Kasumi-1 (cell line): ENCODE measurements around the gene ABCB7.
A peak's percentile ranks its signal among the peaks of the same experiment; 100 is the strongest.
"Not testable (repeated sequence)": the region's sequence is repeated elsewhere in the genome, so short reads cannot be mapped to it uniquely, and the experiment has no call there.

Experiments
- DNase-seq, 2 experiments: peaks; one replicate each; lab custom pipeline; 2025; lab: John Stamatoyannopoulos, UW

ABCB7 gene

DNA sequence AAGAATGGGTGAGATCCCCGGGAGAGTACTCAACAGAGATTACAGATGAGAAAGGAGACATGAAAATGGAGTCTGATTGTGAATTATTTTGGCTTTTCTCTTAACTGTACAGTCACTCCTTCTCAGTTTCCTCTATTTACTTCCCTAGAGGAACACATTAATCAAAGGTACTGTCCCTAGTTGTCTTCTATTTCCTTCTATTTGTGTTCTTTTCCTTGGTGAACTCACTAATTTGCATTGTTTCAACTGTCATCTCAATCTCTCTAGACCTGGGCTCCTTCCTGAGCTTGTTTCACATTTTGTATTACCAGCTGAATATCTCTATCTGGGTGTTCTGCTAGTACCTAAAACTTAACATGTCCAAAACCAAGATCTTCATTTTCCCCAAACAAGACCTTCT lies 59.8 kb downstream of the ABCB7 start:
- no peak for DNase-seq

- no peak for DNase-seq
These were observed 69.3 kb downstream of the ABCB7 start for GRCh38 chrX:75086731-75087195.

GRCh38 chrX:75084757-75085156 lies 71.3 kb downstream of the ABCB7 start:
- no peak for DNase-seq

DNA sequence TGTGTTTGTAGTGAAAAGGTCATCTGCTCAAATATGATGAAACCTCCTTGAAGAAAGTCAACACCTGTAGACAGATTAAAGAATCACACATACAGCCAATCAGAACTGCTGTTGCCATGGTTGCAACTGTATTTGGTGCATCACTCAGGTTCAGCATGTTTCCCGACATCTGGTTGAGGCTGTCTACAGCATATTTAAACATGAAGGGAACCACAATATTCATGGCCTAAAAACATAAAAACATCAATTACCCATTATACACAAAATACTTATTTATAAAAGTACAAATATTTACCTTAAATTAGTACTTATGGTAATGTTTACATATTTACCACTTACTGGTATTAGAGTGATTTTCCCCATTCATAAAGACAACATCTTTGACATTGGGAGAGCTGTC lies 79.7 kb downstream of the ABCB7 start:
- no peak for DNase-seq

DNA sequence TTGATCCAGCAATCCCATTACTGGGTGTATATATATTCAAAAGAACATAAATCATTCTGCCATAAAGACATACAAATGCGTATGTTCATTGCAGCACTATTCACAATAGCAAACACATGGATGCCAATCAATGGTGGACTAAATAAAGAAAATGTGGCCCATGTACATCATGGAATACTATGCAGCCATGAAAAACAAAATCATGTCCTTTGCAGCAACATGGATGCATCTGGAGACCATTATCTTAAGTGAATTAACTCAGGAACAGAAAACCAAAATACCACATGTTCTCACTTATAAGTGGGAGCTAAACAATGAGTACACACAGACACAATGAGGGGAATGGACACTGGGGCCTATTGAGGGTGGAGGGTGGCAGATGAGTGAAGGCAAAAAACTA lies 81.6 kb downstream of the ABCB7 start:
- no peak for DNase-seq

DNA sequence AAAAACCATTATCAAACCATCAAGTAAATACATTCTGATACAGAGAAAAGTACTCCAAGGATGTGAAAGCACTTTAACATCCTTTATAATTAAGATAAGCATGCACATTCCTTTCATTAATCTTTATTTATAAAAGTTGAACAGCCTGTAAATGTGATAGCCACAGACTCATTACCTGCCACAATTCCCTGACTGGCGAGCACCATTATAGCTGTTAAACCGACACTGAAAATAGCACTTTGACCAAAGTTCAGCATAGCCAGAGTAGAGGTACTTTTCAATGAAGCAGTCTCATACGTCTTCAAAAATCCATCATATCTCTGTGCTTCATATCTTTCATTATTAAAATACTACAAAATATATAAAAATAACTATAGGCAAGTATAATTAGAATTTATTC lies 84.7 kb downstream of the ABCB7 start:
- no peak for DNase-seq

DNA sequence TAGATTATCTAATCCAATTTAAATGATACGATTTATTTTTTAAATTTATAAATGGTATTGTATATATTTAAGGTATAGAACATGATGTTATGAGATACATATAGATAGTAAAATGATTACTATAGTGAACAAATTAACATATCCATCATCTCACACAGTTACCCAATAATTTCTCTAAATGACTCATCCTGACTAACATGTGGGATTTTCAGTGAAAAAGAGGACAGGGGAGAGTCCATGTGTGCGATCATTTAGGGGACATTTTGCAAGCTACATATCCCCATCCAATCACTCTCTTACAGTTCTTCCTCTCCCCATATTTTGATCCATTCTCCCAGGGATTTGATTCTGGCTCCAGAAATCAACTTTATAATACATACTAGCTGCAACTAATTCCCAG lies 88.2 kb downstream of the ABCB7 start:
- no peak for DNase-seq

DNA sequence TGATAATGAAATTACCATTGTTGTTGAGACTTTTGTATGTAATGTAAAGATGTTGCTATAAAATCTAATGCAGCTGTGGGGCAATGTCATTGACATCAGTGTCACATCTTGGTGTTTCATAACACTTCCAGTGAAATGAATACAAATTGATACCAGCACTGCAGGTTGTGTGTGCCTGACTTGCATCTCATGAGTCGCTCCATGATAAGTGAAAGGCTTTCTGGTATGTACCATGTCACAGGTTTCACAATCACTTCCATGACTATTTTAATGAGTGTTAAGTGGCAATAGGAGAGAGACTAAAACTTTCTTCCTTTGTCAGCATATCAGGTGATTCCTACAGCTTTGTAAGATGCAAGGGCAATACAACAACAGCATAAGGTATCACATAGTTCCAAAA lies 94.4 kb downstream of the ABCB7 start:
- no peak for DNase-seq

DNA sequence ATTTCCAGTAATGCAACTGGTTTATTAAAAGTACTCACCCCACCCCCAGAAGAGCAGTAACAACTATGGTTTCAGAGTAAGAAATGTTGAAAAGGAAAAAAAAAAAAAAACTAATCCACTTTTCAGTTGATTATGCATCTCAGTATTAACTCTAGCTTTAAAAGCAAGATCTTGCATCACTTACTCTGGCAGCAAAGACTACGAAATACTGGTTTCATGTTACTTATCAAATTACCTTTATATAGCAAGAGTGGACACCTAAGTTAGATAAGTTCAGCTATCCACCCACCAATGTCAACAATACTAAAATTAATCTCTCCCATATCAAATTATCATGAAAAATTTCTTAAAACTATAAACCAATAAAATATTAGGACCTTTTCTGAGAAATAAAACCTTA lies 105.0 kb downstream of the ABCB7 start:
- DNase-seq, result no peak

GRCh38 chrX:75045369-75045768 lies 110.7 kb downstream of the ABCB7 start:
- no peak for DNase-seq

GRCh38 chrX:75044142-75044541 lies 111.9 kb downstream of the ABCB7 start:
- not testable (repeated sequence) for DNase-seq

DNA sequence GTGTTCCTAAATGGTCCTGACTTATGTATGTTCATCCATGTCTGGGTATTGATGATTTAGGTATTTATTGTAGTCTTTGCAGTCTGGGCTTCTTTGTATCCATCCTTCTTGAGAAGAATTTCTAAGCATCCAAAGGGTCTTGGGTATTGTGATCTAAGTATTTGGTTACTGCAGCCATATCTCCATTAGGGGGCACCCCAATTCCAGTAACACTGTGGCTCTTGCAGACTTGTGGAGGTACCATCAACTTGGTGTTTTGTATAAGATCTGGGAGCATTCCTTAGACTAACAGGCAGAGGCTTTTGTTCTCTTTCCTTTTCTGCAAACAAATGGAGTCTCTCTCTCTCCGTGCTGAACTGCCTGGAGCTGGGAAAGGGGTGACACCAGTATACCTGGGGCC lies 117.2 kb downstream of the ABCB7 start:
- peak in 1 of 2 experiments; percentile 11 for DNase-seq
